OCI-LY3 (cell line): ENCODE measurements around the gene FAM199X.
"Not testable (repeated sequence)": the region's sequence is repeated elsewhere in the genome, so short reads cannot be mapped to it uniquely, and the experiment has no call there.

Source experiments
- CTCF ChIP-seq: fragments of 200-600, 300-600 bp; sonication (generic); IDR thresholded peaks from 2 replicates; pipeline ENCODE4 v1.5.1; 2014; ENCODE audit warnings: antibody characterized with exemption, low read length, low read depth
- EZH2phosphoT487 ChIP-seq: fragments of 200-600 bp; shearing (Covaris generic); IDR thresholded peaks from 2 replicates; pipeline ENCODE4 v1.6.1; 2018; ENCODE audit warnings: antibody characterized with exemption, mixed run types, low read depth

- not testable (repeated sequence) for TF ChIP-seq EZH2phosphoT487, CTCF
Measured at GRCh38 chrX:104230060-104230459, 63.8 kb downstream of the FAM199X start.
